NT2/D1 (cell line): ENCODE results near the gene SEC14L1.

ENCODE experiments used
- SUZ12 ChIP-seq: IDR thresholded peaks from 2 replicates; pipeline ENCODE4 v1.6.1; 2011; ENCODE audit not compliant: insufficient read length, insufficient read depth; ENCODE audit errors: extremely low read depth
- YY1 ChIP-seq: IDR thresholded peaks from 2 replicates; pipeline ENCODE4 v1.6.1; 2011; ENCODE audit not compliant: insufficient read length, insufficient read depth
- ZNF274 ChIP-seq: IDR thresholded peaks from 2 replicates; pipeline ENCODE4 v1.6.1; 2011; ENCODE audit warnings: mild to moderate bottlenecking, low read depth, low read length

GRCh38 chr17:77092025-77092424 is 48.7 kb upstream of the SEC14L1 start:
- no peak for TF ChIP-seq ZNF274
- TF ChIP-seq YY1, result no peak
- no peak for TF ChIP-seq SUZ12
